ENCODE results near the gene DDN.

Gene DDN

GRCh38 chr12:49015196-49015595 lies 16.0 kb upstream of the DDN start:
- Histone ChIP-seq H3K9me3 (ENCODE audit: low read depth, low read length) (no peaks in the 10 kb centered on the region), H3K4me3 (no peak overlapping the region), H3K27ac (no peak overlapping the region; the same call in 1 of the 2 replicates), H3K36me3 (ENCODE audit: insufficient read depth, low read length) (peaks cover 5% of the 10 kb centered on the region), H3K9ac (ENCODE audit: insufficient read length) (no peak overlapping the region)
- no peak for DNase-seq (ENCODE audit: low read depth, low spot score)
- TF ChIP-seq POLR2AphosphoS5 (IDR thresholded peaks at IDR 0.05; ENCODE audit: borderline replicate concordance, low read depth, low read length) = no peak
- TF ChIP-seq EZH2 (IDR thresholded peaks at IDR 0.05) = no peak
- TF ChIP-seq FOXP2 (optimal IDR thresholded peaks at IDR 0.05; ENCODE audit: control extremely low read depth, extremely low read length, insufficient read depth) = no peak

GRCh38 chr12:49014547-49014946 lies 15.4 kb upstream of the DDN start:
- TF ChIP-seq FOXP2 (optimal IDR thresholded peaks at IDR 0.05; ENCODE audit: control extremely low read depth, extremely low read length, insufficient read depth) (no peak), EZH2 (IDR thresholded peaks at IDR 0.05) (no peak), POLR2AphosphoS5 (IDR thresholded peaks at IDR 0.05; ENCODE audit: borderline replicate concordance, low read depth, low read length) (no peak)
- no peak for DNase-seq (ENCODE audit: low read depth, low spot score)
- H3K27ac ChIP-seq = no peak overlapping the region
- H3K4me3 ChIP-seq = no peak overlapping the region
- no peaks in the 10 kb centered on the region for H3K9me3 ChIP-seq (ENCODE audit: low read depth, low read length)
- H3K9ac ChIP-seq (ENCODE audit: insufficient read length) = no peak overlapping the region
- peaks cover 5% of the 10 kb centered on the region for H3K36me3 ChIP-seq (ENCODE audit: insufficient read depth, low read length)

GRCh38 chr12:49013428-49013827 lies 14.3 kb upstream of the DDN start:
- H3K36me3 ChIP-seq (ENCODE audit: insufficient read depth, low read length) = peaks cover 5% of the 10 kb centered on the region
- H3K9ac ChIP-seq (ENCODE audit: insufficient read length) = no peak overlapping the region
- DNase-seq (ENCODE audit: low read depth, low spot score) = no peak
- TF ChIP-seq FOXP2 (optimal IDR thresholded peaks at IDR 0.05; ENCODE audit: control extremely low read depth, extremely low read length, insufficient read depth) (no peak), EZH2 (IDR thresholded peaks at IDR 0.05) (no peak), POLR2AphosphoS5 (IDR thresholded peaks at IDR 0.05; ENCODE audit: borderline replicate concordance, low read depth, low read length) (no peak)
- H3K4me3 ChIP-seq = no peak overlapping the region
- no peak overlapping the region for H3K27ac ChIP-seq
- H3K9me3 ChIP-seq (ENCODE audit: low read depth, low read length) = no peaks in the 10 kb centered on the region

- Histone ChIP-seq H3K9ac (ENCODE audit: insufficient read length) (no peak overlapping the region), H3K4me3 (no peak overlapping the region), H3K9me3 (ENCODE audit: low read depth, low read length) (no peaks in the 10 kb centered on the region), H3K27ac (no peak overlapping the region), H3K36me3 (ENCODE audit: insufficient read depth, low read length) (peaks cover 5% of the 10 kb centered on the region)
- no peak for TF ChIP-seq POLR2AphosphoS5 (IDR thresholded peaks at IDR 0.05; ENCODE audit: borderline replicate concordance, low read depth, low read length)
- TF ChIP-seq FOXP2 (optimal IDR thresholded peaks at IDR 0.05; ENCODE audit: control extremely low read depth, extremely low read length, insufficient read depth) = no peak
- no peak for TF ChIP-seq EZH2 (IDR thresholded peaks at IDR 0.05)
- no peak for DNase-seq (ENCODE audit: low read depth, low spot score)
These were observed 13.6 kb upstream of the DDN start for GRCh38 chr12:49012739-49013138.

- H3K36me3 ChIP-seq (ENCODE audit: insufficient read depth, low read length) = peaks cover 10% of the 10 kb centered on the region
- H3K27ac ChIP-seq = no peak overlapping the region
- no peak for TF ChIP-seq POLR2AphosphoS5 (IDR thresholded peaks at IDR 0.05; ENCODE audit: borderline replicate concordance, low read depth, low read length)
- no peak for TF ChIP-seq FOXP2 (optimal IDR thresholded peaks at IDR 0.05; ENCODE audit: control extremely low read depth, extremely low read length, insufficient read depth)
- TF ChIP-seq EZH2 (IDR thresholded peaks at IDR 0.05) = no peak
- no peaks in the 10 kb centered on the region for H3K9me3 ChIP-seq (ENCODE audit: low read depth, low read length)
- H3K4me3 ChIP-seq = no peak overlapping the region
- DNase-seq (ENCODE audit: low read depth, low spot score) = no peak
- H3K9ac ChIP-seq (ENCODE audit: insufficient read length) = no peak overlapping the region
These were observed 11.0 kb upstream of the DDN start for GRCh38 chr12:49010092-49010668.

- no peak overlapping the region for H3K9ac ChIP-seq (ENCODE audit: insufficient read length)
- TF ChIP-seq EZH2 (IDR thresholded peaks at IDR 0.05) (no peak), POLR2AphosphoS5 (IDR thresholded peaks at IDR 0.05; ENCODE audit: borderline replicate concordance, low read depth, low read length) (no peak), FOXP2 (optimal IDR thresholded peaks at IDR 0.05; ENCODE audit: control extremely low read depth, extremely low read length, insufficient read depth) (no peak)
- DNase-seq (ENCODE audit: low read depth, low spot score) = no peak
- no peak overlapping the region for H3K4me3 ChIP-seq
- no peaks in the 10 kb centered on the region for H3K9me3 ChIP-seq (ENCODE audit: low read depth, low read length)
- H3K27ac ChIP-seq = no peak overlapping the region
- H3K36me3 ChIP-seq (ENCODE audit: insufficient read depth, low read length) = peaks cover 17% of the 10 kb centered on the region
These were observed 9.8 kb upstream of the DDN start for GRCh38 chr12:49008943-49009342.

- Histone ChIP-seq H3K36me3 (ENCODE audit: insufficient read depth, low read length) (peaks cover 20% of the 10 kb centered on the region), H3K27ac (no peak overlapping the region), H3K9ac (ENCODE audit: insufficient read length) (no peak overlapping the region), H3K9me3 (ENCODE audit: low read depth, low read length) (no peaks in the 10 kb centered on the region), H3K4me3 (no peak overlapping the region)
- TF ChIP-seq FOXP2 (optimal IDR thresholded peaks at IDR 0.05; ENCODE audit: control extremely low read depth, extremely low read length, insufficient read depth) = no peak
- TF ChIP-seq EZH2 (IDR thresholded peaks at IDR 0.05) = no peak
- TF ChIP-seq POLR2AphosphoS5 (IDR thresholded peaks at IDR 0.05; ENCODE audit: borderline replicate concordance, low read depth, low read length) = no peak
- DNase-seq (ENCODE audit: low read depth, low spot score) = no peak
These were observed 1.2 kb upstream of the DDN start for GRCh38 chr12:49000346-49000745.

GRCh38 chr12:48998497-48999353 lies 450 bp downstream of the DDN start:
- DNase-seq (ENCODE audit: low read depth, low spot score) = no peak
- Histone ChIP-seq H3K9me3 (ENCODE audit: low read depth, low read length) (no peaks in the 10 kb centered on the region), H3K27ac (no peak overlapping the region), H3K36me3 (ENCODE audit: insufficient read depth, low read length) (peaks cover 11% of the 10 kb centered on the region; the same call in 1 of the 2 replicates), H3K9ac (ENCODE audit: insufficient read length) (no peak overlapping the region), H3K4me3 (peak overlapping the region; percentile 82)
- TF ChIP-seq EZH2 (IDR thresholded peaks at IDR 0.05) (no peak), POLR2AphosphoS5 (IDR thresholded peaks at IDR 0.05; ENCODE audit: borderline replicate concordance, low read depth, low read length) (no peak), FOXP2 (optimal IDR thresholded peaks at IDR 0.05; ENCODE audit: control extremely low read depth, extremely low read length, insufficient read depth) (no peak)

All from SK-N-MC (cell line).